Hematopoietic multipotent progenitor cell (in vitro differentiated cells): ENCODE data around the gene ILF3. TPM values are rescaled to one million over a fixed set of nuclear protein-coding genes. Genes with fewer than 3 reads are reported as not detected.

ENCODE experiments used
- DNase-seq, 3 donors: peaks; one replicate each; pipeline ENCODE4 v3.0.0-alpha.2; 2011 to 2015; ENCODE audit warnings: low read depth in 2 of 3, low spot score in 2 of 3
- small RNA-seq: library from RNA; depleted of rRNA; stranded (forward); fragments of <200 nt; gene quantifications from one replicate; pipeline ENCODE3, GENCODE V24; 2012
- total RNA-seq: library from RNA; depleted of rRNA; stranded (reverse); fragments of >200 nt; gene quantifications from one replicate; pipeline ENCODE4 v1.2.3, GENCODE V29; 2012

ILF3 gene
- total RNA-seq, 1 donor: 213 TPM

- no peak for DNase-seq
Measured at GRCh38 chr19:10726268-10726667, 72.1 kb downstream of the ILF3 start.

- DNase-seq: no peak
Measured at GRCh38 chr19:10727685-10728201, 73.6 kb downstream of the ILF3 start.

- DNase-seq: no peak
Measured at GRCh38 chr19:10729411-10729810, 75.3 kb downstream of the ILF3 start.

- DNase-seq: no peak
Measured at GRCh38 chr19:10730932-10731331, 76.8 kb downstream of the ILF3 start.

- no peak for DNase-seq
Measured at GRCh38 chr19:10735741-10736140, 81.6 kb downstream of the ILF3 start.

GRCh38 chr19:10736189-10736588, 82.0 kb downstream of the ILF3 start:
- DNase-seq: no peak

GRCh38 chr19:10736916-10737551, 82.9 kb downstream of the ILF3 start:
- no peak for DNase-seq

GRCh38 chr19:10737722-10738121, 83.6 kb downstream of the ILF3 start:
- DNase-seq: no peak

- no peak for DNase-seq
Measured at GRCh38 chr19:10740798-10741197, 86.7 kb downstream of the ILF3 start.

Small RNA genes within 50 kb of the gene (small RNA-seq; reads per million reads assigned to genes)
- not detected for gene MIR638

Other genes starting within 250 kb of the ILF3 start
- gene PDE4A, start 233.8 kb upstream of the ILF3 start, total RNA-seq: under 0.01 TPM
- gene KEAP1, start 151.0 kb upstream of the ILF3 start, total RNA-seq: 235 TPM
- gene S1PR5, start 136.9 kb upstream of the ILF3 start, total RNA-seq: 0.27 TPM
- gene ATG4D, start 110.4 kb upstream of the ILF3 start, total RNA-seq: 33.7 TPM
- 21.5 TPM for gene KRI1, start 88.3 kb upstream of the ILF3 start, total RNA-seq
- gene CDKN2D, start 85.4 kb upstream of the ILF3 start, total RNA-seq: 19.7 TPM
- 0.27 TPM for gene AP1M2, start 67.0 kb upstream of the ILF3 start, total RNA-seq
- gene SLC44A2, start 28.8 kb upstream of the ILF3 start, total RNA-seq: 46.3 TPM
- 58.4 TPM for gene QTRT1, start 47.1 kb downstream of the ILF3 start, total RNA-seq
- 174 TPM for gene DNM2, start 63.7 kb downstream of the ILF3 start, total RNA-seq
- gene TMED1, start 181.9 kb downstream of the ILF3 start, total RNA-seq: 63.6 TPM
- 31.0 TPM for gene C19orf38, start 194.1 kb downstream of the ILF3 start, total RNA-seq
- gene CARM1, start 217.2 kb downstream of the ILF3 start, total RNA-seq: 39.3 TPM